NCI-H187 treated with DMSO at 0.1 percent for 48 hours (cell line): ENCODE results near the gene TNNT1.
"Not testable (repeated sequence)": the region's sequence is repeated elsewhere in the genome, so short reads cannot be mapped to it uniquely, and the experiment has no call there.

Experiments
- DNase-seq: peaks from one replicate; lab custom pipeline; 2025; lab: John Stamatoyannopoulos, UW

The TNNT1 gene

DNA sequence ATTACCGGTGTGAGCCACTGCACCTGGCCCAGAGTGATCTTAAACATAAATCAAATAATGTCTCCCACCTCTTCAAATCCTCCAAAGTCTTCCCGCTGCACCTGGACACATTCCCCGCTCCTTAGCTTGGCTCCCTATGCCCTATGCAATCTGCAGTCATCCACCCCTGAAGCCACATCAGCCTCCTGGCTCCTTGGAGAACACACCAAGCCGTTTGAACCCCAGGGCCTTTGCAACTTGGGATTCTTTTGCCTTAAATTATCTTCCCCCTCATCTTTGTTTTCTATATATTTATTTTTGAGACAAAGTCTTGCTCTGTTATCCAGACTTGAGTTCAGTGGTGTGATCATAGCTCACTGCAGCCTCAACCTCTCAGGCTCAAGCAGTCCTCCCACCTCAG, 20.1 kb upstream of the TNNT1 start:
- DNase-seq, result no peak

DNA sequence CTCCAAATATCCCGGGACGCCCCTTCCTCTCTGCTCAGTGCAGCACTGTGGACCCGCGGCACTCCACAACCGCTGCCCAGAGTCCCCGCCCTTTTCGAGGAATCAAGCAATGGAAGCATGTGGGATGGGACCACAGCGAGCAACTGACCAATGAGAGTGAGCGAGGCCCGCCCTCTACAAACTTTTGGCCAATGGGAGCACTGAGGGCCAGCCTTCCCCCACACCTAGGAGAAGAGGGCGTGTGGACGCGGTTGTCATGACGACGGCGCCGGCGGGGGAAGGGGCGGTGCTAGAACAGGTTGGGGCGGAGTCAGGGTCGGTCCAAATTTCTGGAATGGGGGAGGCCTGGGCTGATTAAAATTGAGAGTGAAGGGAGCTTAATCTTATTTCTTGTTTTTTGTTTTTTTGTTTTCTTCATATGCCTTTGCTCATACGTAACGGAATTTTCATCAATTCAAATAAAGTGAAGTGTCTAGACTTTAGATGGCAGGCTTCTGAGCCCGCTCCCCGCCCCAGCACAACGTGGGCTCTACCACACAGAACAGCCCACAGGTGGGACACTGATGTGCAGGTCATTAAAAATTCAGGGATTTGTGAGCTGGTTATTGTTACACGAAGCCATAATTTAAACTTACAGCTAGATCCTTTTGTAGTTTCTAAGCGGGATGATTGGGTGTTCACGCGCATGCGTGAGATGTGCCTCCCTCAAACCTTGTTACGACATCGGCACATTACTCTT, 17.7 kb upstream of the TNNT1 start, which contains the start of gene DNAAF3:
Gene DNAAF3, minus strand, starts transcription at position 84 of the 739 bp plus-strand sequence. CDS start 200 bp downstream, outside the sequence.
- DNase-seq, result peak; percentile 87

DNA sequence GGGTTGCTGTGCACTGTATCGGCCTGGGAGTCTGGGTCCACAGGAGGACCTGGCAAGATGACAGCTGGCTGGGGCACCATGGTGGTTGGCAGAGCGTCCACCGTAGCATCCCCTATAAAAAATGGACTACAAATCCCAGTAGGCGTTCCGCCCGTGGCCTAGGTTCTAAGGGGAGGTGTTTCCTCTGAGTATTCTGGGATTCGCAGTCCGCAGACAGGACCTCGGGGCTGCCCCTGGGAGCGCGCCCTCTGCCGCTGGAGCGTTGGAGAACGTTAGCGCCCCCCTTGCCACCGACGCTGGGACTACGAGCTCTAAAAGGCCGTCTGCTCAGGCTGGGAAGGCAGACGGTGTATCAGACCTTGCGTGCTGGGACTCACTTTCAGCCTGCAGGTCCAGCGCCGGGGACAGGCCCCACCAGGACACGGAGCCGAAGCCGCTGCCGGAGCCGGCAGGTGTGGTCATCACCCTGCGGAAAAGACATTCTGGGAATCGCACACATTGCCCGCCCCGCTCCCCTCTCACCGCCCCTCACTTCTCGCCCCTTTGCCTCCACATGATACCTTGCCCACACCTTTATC, 17.0 kb upstream of the TNNT1 start:
- no peak for DNase-seq

DNA sequence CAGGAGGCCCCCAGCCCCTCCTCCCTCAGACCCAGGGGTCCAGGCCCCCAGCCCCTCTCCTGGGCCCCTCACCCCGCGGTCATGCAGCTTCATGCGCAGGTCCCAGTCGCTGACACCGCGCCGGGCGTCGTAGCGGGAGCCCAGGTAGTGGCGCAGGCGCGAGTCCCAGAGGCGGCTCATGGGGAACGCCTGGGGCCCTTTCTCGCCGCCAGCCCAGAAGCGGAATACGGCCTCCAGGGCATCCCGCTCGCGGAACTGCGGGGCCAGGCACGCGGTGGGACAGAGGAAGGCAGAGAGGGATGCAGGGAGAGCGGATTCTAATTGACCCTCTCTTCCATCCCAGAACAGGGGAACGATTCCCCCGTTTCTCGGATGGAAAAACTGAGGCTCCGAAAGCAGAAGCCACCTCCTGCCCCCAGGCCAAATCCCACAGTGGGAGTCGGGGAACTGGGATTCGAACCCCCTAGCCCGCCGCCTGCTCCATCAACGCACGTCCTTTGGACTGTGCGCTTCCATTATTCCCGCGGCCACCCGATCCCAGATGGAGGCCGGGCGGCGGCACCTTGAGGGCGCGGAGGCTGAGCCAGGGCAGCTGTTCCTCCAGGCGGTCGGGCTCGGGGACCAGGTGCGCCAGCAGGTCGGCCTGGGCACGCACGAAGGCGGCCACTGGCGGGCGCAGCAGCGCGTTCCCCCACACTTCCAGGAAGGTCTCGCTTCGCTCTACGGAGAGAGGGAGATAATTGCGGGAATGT, 12.7 kb upstream of the TNNT1 start:
- DNase-seq, result no peak

DNA sequence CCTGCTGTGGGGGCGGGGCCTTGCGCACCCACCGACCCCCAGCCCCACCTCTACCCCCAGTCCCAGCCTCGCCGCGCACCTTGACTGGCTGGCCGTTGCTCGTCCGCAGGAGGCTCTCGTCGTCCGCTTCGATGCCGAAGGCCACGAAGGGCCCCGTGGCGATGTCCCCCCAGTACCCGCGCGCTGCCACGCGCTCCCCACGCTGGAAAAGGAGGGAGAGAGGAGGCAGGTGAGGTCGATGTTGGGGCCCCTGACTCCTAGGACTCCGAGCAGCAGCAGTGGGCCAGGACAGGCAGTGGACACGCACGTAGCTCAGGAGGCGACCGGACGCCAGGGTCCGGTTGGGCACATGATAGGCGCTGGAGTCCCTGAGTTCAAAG, 12.0 kb upstream of the TNNT1 start:
- DNase-seq, result no peak

DNA sequence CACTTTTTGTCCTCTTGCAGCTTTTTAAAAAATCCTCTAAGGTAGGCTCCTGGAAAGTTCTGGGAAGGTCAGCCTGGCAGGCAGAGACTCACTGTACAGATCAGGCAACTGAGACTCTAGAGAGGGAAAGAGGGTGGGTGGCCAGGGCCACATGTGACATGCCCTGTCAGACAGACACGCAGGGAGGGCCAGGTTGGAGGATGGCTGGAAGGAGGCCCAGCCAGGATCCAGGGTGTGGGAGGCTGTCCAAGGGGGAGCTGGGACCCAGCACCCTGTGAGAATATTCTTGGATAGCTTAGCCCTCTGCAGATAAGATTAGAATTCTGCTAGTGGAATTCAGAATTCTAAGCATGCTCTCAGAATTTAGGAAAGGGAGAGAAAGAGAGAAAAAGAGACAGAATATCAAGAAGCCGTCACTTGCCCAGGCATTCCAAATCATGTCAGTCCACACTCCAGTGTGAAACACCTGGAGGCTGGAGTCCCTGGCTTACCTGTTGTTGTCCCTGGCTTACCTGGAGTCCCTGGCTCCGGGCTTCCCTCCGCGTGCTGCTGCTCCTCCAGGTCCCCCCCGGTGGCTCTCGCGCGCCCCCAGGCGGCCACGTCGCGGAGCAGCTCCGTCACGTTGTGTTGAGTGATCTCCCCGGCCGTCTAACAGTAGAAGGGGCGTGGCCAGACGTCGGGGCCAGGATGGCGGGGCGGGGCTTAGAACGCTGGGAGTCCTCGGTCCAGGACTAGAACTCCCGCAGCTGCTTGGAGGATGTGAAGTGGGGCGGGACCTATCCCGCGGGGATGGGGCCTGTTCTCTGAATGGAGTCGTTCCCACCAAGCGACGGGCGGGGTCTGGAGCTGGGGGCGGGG, 11.4 kb upstream of the TNNT1 start:
- peak; percentile 84 for DNase-seq

DNA sequence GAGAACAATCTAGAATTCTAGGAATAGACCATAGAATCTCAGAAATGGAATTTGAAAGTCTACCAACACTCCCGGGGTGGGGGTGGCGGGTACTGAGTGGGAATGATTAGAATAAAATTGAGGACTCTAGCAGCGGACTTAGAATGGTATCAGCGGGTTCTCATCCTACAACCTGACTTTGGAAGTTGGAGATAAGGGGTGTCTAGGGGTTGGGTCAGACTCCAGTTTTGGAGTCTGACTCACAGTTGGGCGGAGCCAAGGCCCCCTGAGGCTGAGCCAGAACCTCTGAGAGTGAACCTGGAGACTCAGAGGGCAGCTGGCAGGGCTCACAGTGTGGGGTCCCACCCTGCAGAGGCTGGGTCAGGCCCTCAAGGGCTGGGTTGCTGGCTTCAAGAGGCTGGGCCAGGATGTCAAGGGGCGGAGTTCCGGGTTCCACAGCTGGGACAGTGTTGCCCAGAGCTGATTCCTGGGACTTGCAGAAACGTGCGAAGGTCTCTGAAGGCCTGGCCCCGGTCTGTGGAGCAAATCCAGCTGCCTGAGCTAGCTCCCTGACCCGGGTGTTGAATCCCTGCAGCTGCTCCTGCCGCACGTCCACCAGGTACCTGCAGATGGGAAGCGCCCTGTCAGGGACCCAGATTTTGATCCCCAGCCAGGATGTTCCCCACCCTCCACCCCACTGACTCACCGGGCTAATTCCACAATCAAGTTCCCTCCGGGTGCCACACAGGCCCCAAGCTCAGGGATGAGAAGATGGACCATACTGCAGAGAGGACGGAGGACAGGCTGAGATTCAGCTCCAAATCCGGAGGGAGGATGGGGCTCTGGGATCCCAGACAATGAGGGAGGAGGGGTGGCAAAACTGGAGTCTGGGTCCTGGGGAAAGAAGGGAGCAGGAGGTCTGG, 10.1 kb upstream of the TNNT1 start:
- no peak for DNase-seq

DNA sequence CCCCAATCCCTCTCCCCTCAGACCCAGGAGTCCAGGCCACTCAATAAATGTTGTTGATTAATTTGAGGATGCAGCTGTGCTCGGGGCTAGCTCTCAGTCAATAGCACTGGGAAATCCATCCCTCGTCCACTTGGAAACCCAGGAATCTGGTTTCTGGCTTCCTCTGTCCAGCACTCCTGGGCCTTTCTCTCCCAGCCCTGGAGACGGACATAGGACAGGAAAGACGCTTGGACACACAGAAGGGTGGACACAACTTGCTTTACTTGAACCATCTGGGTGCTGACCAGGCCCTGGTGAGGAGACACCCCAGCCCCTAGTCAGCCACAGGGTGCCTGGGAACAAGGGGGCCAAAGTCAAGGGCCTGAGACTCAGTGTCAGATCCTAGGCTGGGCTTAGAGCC, 9.4 kb upstream of the TNNT1 start:
- DNase-seq, result no peak

DNA sequence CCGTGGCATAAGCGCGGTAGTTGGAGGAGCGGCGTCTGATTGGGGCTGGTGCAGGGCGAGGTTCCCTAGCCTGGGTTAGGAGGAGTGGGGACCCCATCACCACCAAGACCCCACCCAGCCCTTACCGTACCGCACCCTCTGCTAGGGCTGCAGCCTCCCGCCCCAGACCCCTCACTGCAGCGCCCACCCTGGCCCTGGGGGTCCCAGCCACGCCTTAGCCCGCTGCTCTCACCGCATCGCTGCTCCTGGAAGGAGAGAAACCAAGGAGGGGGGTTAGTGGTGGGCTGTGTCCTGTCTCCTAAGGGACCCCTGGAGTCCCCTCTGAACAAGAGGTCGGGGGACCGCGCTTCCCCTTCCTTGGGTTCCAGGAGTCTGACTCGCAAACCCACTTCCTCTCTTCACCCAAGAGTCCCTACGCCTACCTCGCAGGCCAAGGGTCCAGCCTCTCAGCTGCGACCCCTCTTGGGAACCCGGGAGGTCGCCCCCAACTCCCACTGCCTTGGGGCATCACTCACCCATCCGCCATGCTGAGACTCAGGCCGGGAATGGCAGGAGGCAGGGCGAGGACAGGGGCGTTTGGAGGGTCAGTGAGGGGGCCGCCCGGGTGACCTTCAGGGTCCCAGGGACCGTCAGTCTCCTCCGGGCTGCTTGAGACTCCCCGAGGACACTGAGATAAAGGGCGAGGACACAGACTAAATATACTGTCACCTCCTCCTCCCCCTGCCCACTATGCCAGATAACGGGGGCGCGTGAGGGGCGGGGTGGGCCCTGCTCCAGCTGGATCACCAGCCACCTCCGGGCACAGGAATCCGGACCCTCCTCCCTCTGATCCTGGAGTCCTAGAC, 8.3 kb upstream of the TNNT1 start, which contains the start of gene TNNI3:
Gene TNNI3, minus strand, starts transcription at position 669 of the 845 bp plus-strand sequence. Its CDS starts 143 bp downstream, at position 526.
- no peak for DNase-seq

DNA sequence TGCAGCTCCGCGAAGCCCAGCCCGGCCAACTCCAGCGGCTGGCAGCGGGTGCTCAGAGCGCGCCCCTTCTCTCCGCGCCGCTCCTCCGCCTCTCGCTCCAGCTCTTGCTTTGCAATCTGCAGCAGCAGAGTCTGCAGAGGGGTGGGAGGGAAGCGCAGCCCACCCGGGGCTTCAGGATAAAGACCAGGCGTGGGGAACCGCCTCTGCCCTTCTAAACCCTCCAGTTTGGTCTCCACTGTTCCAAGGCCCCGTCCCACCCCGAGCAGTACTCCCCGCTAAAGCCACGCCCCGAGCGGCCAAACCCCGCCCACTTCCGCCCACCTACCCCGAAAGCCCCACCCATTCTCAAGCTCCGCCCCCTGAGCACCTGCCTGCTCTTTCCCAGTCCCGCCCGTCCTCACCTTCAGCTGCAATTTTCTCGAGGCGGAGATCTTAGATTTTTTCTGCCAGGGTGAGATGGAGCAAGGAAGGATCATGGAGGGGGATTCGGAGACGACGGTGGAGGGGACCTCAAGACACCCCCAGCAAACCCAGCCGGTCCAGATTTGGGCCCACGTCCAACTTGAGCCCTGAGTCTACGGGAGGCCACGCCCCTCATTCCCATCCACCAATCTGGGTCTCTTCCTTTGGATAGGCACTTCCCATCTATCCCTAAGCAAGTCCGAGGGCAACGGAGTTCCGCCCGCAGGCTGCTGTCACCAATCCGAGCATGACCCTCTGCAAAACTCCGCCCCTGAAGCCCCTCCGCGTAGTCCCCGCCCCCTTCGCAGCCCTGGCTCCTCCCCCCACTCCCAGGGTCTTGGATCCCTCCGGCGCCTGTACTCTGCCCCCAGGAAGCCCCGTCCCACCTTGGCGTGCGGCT, 7.4 kb upstream of the TNNT1 start:
- no peak for DNase-seq

DNA sequence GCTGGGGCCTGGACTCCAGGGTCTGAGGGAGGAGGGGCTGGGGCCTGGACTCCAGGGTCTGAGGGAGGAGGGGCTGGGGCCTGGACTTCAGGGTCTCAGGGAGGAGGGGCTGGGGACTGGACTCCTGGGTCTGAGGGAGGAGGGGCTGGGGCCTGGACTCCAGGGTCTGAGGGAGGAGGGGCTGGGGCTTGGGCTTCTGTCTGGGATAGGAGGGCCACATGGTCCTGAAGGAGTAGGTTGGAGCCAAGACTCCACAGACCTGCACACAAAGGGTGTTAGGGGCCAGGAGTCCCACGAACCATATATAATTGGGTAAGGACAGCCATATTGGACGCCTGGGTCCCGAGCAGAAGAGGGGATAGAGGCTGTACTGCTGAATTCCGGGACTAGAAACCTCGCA, 6.8 kb upstream of the TNNT1 start:
- not testable (repeated sequence) for DNase-seq

DNA sequence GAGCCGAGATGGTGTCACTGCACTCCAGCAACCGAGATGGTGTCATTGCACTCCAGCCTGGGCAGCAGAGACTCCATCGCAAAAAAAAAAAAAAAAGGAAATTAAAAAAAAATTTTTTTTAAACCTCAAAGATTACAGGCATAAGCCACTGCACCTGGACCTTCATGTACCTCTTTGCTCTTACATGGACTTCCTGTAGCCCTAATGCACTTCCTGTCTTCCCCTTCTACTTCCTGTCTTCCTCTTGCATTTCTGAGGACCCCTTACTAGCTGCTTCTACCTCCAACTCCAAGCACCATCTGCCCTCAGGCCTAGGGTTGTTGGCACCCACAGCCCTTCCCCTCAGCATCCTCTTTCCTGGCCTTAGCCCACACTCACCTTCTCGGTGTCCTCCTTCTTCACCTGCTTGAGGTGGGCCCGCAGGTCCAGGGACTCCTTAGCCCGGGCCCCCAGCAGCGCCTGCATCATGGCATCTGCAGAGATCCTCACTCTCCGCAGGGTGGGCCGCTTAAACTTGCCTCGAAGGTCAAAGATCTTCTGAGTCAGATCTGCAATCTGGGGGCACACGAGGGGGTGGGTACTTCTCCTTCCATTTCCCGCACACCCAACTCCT, 4.8 kb upstream of the TNNT1 start:
- DNase-seq, result no peak

DNA sequence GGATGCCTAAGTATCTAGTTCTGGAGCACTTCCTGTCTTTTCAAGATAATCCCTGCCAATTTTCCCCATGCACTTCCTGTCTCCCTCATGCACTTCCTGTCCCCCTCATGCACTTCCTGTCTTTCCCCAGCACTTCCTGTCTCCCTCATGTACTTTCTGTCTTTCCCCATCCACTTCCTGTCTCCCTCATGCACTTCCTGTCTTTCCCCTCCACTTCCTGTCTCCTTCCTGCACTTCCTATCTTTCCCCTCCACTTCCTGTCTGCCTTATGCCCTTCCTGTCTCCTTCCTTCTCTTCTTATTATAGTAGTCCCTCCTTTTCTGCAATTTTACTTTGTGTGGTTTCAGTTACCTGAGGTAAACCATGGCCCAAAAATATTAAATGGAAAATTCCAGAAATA, 3.0 kb upstream of the TNNT1 start:
- DNase-seq, result no peak

DNA sequence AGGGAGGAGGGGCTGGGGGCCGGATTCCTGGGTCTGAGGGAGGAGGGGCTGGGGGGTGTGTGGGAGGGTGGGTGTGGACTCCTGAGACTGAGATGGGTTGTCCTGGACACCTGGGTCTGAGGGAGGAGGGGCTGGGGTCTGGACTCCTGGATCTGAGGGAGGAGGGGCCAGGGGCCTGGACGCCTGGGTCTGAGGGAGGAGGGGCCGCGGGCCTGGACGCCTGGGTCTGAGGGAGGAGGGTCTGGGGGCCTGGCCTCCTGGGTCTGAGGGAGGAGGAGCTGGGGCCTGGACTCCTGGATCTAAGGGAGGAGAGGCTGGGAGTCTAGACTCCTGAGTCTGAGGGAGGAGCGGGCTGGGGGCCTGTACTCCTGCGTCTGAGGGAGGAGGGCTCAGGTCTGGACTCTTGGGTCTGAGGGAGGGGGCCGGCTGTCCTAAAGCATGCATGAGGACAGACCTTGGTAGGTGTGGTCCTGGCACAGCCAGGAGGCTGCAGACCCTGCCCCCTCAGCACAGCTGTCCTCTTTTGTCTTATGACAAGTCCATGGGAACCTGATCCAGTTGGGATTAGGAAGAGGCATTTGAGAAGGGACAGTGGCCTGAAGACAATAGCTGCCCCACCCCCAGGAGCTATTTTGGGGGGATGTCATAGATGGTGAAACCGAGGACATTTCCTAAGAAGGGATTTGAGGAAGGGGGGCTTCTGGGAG, 1.3 kb downstream of the TNNT1 start:
- DNase-seq, result no peak

DNA sequence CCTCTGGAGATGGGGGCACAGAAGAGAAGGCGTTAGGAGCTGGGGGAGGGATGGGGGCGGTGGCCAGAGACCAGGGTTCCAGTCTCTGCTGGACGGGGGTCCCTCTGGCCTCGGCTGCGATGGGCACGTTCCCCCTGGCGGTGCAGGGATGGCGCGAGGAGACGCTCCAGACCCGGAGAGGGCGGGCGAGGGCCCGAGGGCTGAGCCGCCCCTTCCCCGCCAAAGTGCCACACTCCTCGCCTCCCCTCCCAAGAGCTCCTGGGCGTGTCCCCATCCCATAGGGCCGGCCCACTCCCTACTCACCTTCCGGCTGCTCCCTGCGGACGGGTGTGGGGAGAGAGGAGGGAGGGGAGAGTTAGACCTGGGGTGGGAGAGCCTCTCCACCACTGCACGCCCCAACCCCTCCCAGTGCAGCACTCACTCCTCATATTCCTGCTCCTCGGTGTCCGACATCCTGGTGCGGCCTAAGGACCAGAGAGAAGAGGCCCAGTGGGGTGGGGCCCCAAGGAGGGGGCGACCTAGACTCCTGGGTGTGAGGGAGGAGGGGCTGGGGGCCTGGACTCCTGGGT, 2.2 kb downstream of the TNNT1 start:
- no peak for DNase-seq

DNA sequence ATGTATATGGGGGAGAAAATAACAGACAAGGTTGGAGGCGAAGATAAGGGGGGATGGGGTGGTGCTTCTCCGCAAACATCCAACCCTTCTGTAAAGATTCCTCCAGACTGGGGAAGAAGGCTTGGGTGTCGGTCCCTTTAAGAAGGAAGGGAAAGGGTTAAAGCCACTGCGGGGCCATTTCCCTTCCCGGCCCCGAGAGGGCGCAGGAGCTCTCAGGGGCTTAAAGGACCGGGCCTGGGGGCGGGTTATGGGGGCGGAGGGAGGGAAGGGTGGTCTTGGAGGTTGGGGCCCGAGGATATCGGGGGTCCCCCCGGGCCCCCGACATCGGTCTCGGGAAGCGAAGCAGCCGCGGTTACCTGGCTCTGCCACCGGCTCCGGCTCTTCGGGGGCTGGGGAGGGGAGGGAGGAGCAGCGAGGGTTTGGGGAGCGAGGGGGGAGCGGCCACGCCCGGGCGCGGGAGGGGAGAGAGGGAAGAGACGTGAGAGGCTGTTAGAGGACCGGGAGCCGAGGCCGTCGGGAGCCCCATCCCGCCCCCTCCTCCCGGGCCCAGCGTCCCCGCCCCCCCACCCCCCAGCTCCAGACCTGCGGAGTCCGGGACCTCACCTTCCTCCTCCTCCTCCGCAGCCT, 2.8 kb downstream of the TNNT1 start:
- DNase-seq, result no peak

DNA sequence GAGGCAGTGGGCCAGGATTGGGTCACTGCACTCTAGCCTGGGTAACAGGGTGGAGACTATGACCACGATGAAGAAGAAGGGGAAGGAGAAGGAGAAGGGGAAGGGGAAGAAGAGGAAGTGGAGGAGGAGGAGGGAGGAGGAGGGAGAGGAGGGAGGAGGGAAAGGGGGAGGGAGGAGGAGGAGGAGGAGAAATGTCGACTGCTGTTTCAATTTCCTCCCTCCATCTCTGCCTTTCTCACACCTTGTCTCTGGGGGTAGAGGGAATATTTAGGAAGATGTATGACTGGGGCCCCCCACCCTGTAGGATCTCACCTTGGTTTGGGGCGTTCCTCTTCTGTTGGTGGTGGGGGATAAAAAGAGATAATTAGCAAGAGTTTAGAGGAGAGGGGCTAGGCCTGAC, 3.8 kb downstream of the TNNT1 start:
- DNase-seq, result no peak
